Stimulated activated CD4-positive, alpha-beta T cell treated with anti-CD3 and anti-CD28 coated beads, Interleukin-15, amount 100 ng/mL, for 48 hours (primary cell): ENCODE results near the gene TTC17.
"Not testable (repeated sequence)": the region's sequence is repeated elsewhere in the genome, so short reads cannot be mapped to it uniquely, and the experiment has no call there.

ENCODE experiments used
- DNase-seq, 2 donors: peaks; one replicate each; pipeline ENCODE4 v3.0.0-alpha.2; 2020; ENCODE audit warnings: low read depth in 2 of 2

TTC17 gene

GRCh38 chr11:43458486-43458885 is 99.8 kb downstream of the TTC17 start:
- DNase-seq: no peak

GRCh38 chr11:43459246-43459645 is 100.5 kb downstream of the TTC17 start:
- no peak for DNase-seq

DNA sequence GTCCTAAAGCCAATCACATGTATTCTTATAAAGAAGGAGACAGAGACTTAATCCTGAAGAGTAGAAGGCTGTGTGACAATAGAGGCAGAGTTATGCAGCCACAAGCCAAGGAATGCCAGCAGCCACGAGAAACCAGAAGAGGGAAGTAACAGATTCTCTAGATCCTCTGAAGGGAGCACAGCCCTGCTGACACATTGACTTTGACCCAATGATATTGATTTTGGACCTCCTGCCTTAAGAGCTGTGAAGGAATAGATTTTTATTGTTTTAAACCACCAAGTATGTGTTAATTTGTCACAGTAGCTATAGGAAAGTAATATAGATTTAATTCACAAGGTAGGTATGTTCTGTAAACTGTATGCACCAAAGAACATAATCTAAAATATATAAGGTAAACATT is 103.6 kb downstream of the TTC17 start:
- DNase-seq: no peak

DNA sequence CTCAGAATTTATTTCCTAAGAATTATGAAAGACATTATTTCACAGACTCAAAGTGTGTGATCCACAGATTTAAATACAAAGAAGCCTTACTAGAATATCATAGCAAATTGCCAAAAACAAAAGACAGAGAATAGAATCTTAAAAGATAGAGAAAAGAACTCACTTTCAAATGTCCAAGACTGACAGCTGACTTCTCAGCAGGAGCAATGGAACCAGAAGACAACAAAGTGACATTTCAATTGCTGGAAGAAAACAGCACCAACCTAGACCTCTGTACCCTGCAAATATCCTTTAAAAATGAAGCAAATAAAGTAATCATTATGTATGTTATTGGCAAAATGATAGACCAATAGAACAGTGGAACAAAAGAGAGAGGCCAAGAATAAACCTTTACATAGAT is 109.2 kb downstream of the TTC17 start:
- DNase-seq: no peak

DNA sequence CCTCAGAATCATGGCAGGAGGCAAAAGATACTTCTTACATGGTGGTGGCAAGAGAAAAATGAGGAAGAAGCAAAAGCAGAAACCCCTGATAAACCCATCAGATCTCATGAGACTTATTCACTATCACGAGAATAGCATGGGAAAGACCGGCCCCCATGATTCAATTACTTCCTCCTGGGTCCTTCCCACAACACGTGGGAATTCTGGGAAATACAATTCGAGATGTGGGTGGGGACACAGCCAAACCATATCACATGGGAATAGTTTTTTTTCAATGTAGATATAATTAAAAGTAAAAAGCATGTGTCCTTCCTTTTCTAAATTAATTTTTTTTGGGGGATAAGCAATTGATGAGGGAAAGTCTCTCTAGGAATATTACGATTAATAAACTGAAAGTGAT is 118.8 kb downstream of the TTC17 start:
- not testable (repeated sequence) for DNase-seq

GRCh38 chr11:43486141-43486540 is 127.4 kb downstream of the TTC17 start:
- DNase-seq: no peak

- DNase-seq: no peak
Measured at GRCh38 chr11:43489869-43490465, 131.2 kb downstream of the TTC17 start.

DNA sequence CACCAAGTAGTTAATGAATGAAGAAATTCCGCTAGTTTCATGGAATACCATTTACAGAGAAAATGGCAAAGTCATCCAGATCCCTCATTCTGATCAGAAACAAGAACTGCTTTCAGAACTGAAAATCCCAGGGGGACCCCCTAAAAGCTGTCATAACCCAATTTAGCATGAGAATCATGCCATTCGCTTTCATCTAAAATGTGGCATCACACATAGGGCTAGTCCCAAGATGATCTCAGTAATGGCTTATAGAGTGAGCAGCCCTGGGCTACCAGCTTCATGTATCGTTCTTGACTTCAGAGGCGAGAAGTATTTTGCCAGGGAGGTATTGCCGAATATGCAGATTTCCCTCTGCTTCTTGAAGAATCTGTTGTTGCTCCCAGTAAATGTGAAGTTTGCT is 134.0 kb downstream of the TTC17 start:
- DNase-seq: no peak

- DNase-seq: no peak
Measured at GRCh38 chr11:43493431-43493830, 134.7 kb downstream of the TTC17 start.

DNA sequence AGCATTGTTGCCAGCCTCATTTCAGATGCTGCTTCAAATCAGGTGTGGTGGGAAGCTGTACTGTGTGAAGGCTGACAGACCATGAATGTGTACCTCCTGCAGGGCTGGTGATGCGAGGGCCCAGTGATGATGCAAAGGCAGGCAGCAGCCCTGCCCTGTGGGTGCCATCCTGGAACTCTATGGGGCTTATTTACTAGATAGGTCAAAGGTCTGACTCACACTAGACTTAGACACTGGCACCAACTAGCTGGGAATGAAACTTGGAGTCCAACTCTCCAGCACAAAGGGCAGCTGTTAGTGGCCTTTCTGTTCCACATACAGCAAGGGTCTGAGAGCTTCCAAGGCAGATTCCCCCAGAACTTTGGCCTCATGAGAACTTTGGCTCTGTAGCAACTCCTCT is 138.4 kb downstream of the TTC17 start:
- DNase-seq: no peak

DNA sequence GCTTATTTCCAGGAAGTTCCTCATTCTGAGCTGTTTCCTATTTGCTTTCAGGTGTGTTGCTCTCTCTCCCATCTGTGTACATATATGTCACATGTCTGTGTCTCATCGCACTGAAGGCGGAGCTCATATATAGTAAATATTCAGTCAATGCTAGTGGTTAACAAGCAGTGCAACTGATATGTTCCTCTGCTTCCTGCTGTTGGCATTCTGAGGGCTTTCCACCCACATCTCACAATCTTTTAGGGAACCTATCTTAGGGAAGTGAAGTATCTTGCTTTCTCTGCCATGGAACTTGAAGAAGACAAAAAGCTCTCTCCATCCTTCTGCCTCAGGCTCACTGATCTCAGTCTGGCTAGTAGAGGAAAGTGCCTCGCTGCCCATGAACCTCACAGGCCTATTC is 139.8 kb downstream of the TTC17 start:
- DNase-seq: no peak

GRCh38 chr11:43503417-43503816 is 144.7 kb downstream of the TTC17 start:
- DNase-seq: no peak

GRCh38 chr11:43504316-43504950 is 145.7 kb downstream of the TTC17 start:
- no peak for DNase-seq

GRCh38 chr11:43505171-43505570 is 146.5 kb downstream of the TTC17 start:
- no peak for DNase-seq

DNA sequence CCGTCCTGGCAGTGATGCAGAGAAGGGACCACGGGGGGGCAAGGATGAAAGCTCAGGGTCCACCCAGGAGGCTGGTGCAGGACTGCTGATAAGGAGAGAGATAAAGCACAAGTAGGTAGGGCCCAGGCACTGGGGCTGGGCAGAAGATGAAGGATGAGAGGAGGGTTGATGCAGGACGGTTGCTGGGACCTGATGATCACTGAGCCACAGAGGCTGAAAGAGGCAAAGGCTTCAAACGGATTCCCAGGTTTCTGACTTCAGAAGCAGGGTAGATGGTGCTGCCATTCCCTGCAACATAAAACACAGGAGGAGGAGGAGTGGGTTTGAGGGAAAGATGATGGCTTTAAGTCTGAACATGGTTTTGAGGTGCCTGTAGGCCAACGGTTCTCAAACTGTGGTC is 148.5 kb downstream of the TTC17 start:
- no peak for DNase-seq

- DNase-seq: no peak
Measured at GRCh38 chr11:43508511-43508918, 149.8 kb downstream of the TTC17 start.

GRCh38 chr11:43511959-43512358 is 153.2 kb downstream of the TTC17 start:
- no peak for DNase-seq

- DNase-seq: no peak
Measured at GRCh38 chr11:43515090-43515489, 156.4 kb downstream of the TTC17 start.

DNA sequence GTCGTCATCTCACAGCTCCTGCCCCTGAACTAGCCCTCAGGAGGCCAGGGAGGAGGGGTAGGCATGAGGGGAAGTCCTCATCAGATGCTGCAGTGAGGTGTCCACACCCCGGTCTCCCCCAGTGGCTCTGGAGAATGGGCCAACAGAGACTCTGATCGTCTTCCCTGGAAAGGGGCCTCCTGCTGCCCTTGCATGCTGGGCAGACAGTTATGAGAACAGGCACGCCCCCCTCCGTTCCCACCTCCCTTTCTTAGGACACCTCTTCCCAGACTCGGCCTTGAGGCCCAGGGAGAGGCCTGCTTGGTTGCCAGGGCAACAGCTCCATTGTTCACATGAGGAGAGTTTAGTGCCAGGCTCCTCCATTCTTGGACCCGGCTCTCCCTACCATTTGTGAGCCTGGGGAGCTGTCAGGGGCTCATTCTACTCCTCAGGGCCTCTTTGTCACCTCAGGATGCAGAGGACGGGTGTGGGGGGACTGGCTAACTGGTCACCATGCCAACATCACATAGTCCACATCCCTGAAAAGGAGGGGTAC is 157.7 kb downstream of the TTC17 start:
- DNase-seq: no peak

DNA sequence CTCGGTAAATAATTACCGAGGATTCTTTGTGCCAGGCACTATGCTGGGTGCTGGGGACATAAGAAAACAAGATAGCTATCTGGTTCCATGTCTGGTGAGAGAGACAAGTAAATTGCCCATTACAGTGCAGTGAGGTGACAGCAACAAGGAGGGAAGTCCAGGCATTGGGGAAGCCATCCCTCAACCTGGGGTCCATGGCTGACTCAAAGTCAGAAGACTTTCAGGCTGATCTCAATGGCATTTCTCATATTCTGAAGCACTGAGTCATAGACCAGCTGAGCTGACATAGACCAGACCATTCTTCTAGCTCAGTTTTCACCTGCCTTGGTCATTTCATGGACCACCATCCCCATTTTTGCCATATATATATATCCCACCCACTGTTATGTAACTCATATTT is 158.8 kb downstream of the TTC17 start:
- DNase-seq: no peak

DNA sequence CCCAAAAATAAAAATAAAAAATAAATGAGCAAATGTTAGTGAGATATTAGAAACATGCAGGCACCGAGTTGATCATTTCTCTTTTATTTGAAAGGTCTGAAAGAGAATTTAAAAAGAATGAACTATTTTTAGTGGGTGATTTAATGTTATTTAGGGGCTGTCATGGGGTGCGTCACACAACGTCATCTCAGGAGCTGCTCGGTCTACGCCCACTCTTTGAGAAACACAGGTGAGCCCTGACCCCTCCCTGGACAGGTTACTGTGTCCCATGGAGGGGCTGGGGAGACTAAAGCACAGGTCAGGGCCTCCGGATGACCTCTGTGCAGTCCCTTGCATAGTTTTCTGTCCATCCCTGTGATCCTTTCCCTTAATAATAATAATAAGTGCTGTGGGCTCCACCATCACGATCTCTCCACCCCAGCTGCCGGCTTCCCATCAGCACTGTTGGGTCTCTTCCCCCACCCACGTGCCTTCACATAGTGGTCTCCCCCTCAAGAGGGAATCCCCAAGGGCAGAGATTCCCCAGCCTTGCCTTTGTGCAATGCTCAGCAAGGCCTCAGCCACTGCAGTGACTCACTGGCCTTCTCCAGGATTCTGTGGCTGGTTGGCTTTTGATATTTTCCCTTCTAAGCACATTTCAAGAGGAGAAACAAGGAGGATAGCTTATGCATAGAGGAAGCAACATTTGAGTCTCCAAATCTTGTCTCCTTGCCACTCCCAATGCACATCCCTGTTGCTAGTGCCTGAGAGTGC is 159.9 kb downstream of the TTC17 start:
- no peak for DNase-seq

DNA sequence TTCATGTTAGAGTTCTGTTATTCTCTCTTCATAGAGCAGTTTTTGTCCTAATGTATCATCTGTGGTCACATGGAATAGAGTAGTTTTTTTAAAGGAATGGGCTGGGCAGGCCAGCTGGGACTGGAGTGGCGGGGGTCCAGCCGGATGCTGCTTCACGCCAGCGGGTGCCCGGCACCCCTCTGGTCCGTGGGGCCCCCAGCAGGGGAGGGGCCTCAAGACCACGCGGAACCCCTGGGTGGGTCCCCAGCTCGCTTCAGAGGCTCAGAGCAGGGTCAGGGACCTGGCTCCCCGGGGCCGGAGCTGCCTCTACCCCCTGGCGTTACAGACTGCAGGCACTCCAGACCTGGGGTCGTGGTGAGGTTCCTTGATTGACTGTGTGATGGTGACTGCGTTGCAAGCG is 162.8 kb downstream of the TTC17 start:
- no peak for DNase-seq

GRCh38 chr11:43523632-43524031 is 164.9 kb downstream of the TTC17 start:
- no peak for DNase-seq
